Heart right ventricle (tissue), 16 donors: ENCODE results near the gene PRC1. TPM values are rescaled to one million over a fixed set of nuclear protein-coding genes. Genes with fewer than 3 reads are reported as not detected.
"Not testable (repeated sequence)": the region's sequence is repeated elsewhere in the genome, so short reads cannot be mapped to it uniquely, and the experiment has no call there.

Source experiments
- ATAC-seq, 8 donors: fragments of 200-7000 bp; cut with Tn5 transposase; one replicate each; pipeline ENCODE4 v1.9.1; 2020; ENCODE audit warnings: mild to moderate bottlenecking in 8 of 8, moderate library complexity in 8 of 8, moderate number of reproducible peaks in 1 of 8
- DNase-seq, 2 donors: peaks; one replicate each; pipeline ENCODE4 v3.0.0-alpha.2; 2020
- H3K27ac ChIP-seq, 10 donors: fragments of 200-600 bp; sonication (generic) in 2 of 10; one replicate each; pipeline versions ENCODE4 v1.5.0 to v1.8.0; 2020 to 2022; ENCODE audit warnings: mild to moderate bottlenecking in 3 of 10
- H3K27me3 ChIP-seq, 7 donors: fragments of 200-600 bp; one replicate each; pipeline ENCODE4 v1.8.0; 2021 to 2022; ENCODE audit warnings: mild to moderate bottlenecking in 2 of 7
- H3K36me3 ChIP-seq, 9 donors: fragments of 200-600 bp; sonication (generic) in 1 of 9; one replicate each; pipeline versions ENCODE4 v1.5.0 to v1.8.0; 2020 to 2022; ENCODE audit warnings: mild to moderate bottlenecking in 2 of 9
- H3K4me1 ChIP-seq, 9 donors: fragments of 200-600 bp; sonication (generic) in 1 of 9; one replicate each; pipeline versions ENCODE4 v1.5.0 to v1.8.0; 2020 to 2022; ENCODE audit warnings: mild to moderate bottlenecking in 4 of 9
- H3K4me3 ChIP-seq, 10 donors: fragments of 200-600 bp; sonication (generic) in 2 of 10; one replicate each; pipeline versions ENCODE4 v1.5.0 to v1.8.0; 2020 to 2022; ENCODE audit warnings: mild to moderate bottlenecking in 7 of 10, moderate library complexity in 2 of 10
- H3K9me3 ChIP-seq, 11 donors: fragments of 200-600 bp in 10 of 11; sonication (generic) in 2 of 11; one replicate each; pipeline versions ENCODE4 v1.5.0 to v1.8.0; 2013 to 2022; ENCODE audit warnings: mild to moderate bottlenecking in 2 of 11, control low read depth in 1 of 11, moderate library complexity in 1 of 11
- WGBS, 2 donors: extraction: QIAGEN DNeasy Blood & Tissue Kit; methylation state at CpG; one replicate each; pipeline ENCODE4 v1.1.7; 2013; ENCODE audit warnings: inconsistent platforms in 1 of 2; 5-methylcytosine and 5-hydroxymethylcytosine counted together
- intact Hi-C, 10 donors: fragments of 100-400 bp; cut with DNase I; formaldehyde crosslinking; loops; one replicate each; pipeline versions ENCODE4 v1.11.1 to v1.14.2; 2022
- polyA plus RNA-seq, 2 donors: library from polyadenylated mRNA; stranded (reverse); fragments of 200-250 nt; gene quantifications; one replicate each; pipeline ENCODE4 v1.2.3, GENCODE V29; 2013
- total RNA-seq, 10 donors: library from RNA; stranded (reverse); fragmentation: NEBNext Ultra II Directional in 3 of 10; extraction: Animal tissue kit (Norgen Biotek cat#: 25700) in 3 of 10; gene quantifications; one replicate each; pipeline versions ENCODE4 v1.2.1 to v1.2.4, GENCODE V29; 2021 to 2023
- TF ChIP-seq, protein P1 (sequence below), 9 donors: fragments of 200-600 bp; sonication (generic) in 2 of 9; IDR thresholded peaks; one replicate each; pipeline versions ENCODE4 v1.5.0 to v1.8.0; 2021 to 2022; ENCODE audit warnings: antibody characterized with exemption in 9 of 9, mild to moderate bottlenecking in 5 of 9, moderate library complexity in 1 of 9
- donor health status: Arrhythmogenic right ventricular cardiomyopathy.
- donor health status: ischemic (EF 13 %, LVEDD 7.1; RV severe dilation, severe dysfunction).
- donor health status: healthy with polysubstance abuse.
- donor health status: DM: no; HTN: yes; CAD: no.
- donor health status: DM: no; HTN: no; CAD: no.
- donor health status: ischemic (EF 25% LVEDD 6.9; RV normal size, moderate dysfunction).
- donor health status: ischemic (EF 25% LVEDD 5.7; RV mildly dilated, moderate dysfunction).
- donor health status: healthy.
- donor health status: DM: yes; HTN: yes; CAD: no.
- donor health status: Ischemic cardiomyopathy.
- donor health status: ischemic (EF 35%, LVEDD 5.7; RV mildly dilated, moderate dysfunction).
- donor health status: nonischemic (EF 11% LVEDD 7.7; RV severe dilation, severe dysfunction).
- donor health status: DM: yes; HTN: yes; CAD: no.
- donor health status: PGD.
- donor health status: ischemic (EF 29% LVEDD 5.4; RV normal size, mild dysfunction).
- donor health status: nonischemic (EF 23%, LVEDD 6.1; RV moderate dilation, normal function).

Gene PRC1
- total and polyA plus RNA-seq, 12 donors = 2.1 to 16.2 (median 4.6) TPM

- no peaks in the 10 kb centered on the region for H3K9me3 ChIP-seq
- peaks cover 0 to 30% (median 21%) of the 10 kb centered on the region in 9 donors for H3K4me1 ChIP-seq
- TF ChIP-seq, protein P1, sequence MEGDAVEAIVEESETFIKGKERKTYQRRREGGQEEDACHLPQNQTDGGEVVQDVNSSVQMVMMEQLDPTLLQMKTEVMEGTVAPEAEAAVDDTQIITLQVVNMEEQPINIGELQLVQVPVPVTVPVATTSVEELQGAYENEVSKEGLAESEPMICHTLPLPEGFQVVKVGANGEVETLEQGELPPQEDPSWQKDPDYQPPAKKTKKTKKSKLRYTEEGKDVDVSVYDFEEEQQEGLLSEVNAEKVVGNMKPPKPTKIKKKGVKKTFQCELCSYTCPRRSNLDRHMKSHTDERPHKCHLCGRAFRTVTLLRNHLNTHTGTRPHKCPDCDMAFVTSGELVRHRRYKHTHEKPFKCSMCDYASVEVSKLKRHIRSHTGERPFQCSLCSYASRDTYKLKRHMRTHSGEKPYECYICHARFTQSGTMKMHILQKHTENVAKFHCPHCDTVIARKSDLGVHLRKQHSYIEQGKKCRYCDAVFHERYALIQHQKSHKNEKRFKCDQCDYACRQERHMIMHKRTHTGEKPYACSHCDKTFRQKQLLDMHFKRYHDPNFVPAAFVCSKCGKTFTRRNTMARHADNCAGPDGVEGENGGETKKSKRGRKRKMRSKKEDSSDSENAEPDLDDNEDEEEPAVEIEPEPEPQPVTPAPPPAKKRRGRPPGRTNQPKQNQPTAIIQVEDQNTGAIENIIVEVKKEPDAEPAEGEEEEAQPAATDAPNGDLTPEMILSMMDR (IDR thresholded peaks at IDR 0.05) = no peak
- H3K27me3 ChIP-seq = no peaks in the 10 kb centered on the region
- DNase-seq (no peak), ATAC-seq (no peak)
- no peak overlapping the region for H3K4me3 ChIP-seq
- WGBS, 2 donors = 60 to 61% methylated on average over 3 of the region's 3 CpGs
- no peak overlapping the region for H3K27ac ChIP-seq
- H3K36me3 ChIP-seq = peaks cover 0 to 48% (median 10%) of the 10 kb centered on the region in 9 donors
- intact Hi-C loops = no loop called here
These were observed 23.8 kb upstream of the PRC1 start for GRCh38 chr15:91018158-91018557.

DNA sequence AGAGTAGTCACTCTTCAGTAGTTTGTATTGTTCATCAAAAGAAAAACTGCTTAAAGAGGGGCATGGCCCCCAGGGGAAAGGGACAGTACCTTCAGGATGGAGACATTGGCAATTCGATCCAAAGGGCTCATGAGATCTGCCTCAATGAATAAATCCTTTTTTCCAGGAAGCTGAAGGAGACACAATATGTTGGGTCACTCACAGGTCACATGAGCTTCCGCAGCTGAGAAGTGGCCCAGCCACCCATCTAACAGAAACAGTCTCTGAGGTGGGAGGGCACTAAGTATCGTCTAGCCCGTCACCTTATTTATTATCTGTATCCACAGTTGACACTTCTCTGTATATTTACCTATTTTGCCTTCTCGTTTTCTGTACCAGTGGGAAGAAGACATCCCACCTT, 23.4 kb upstream of the PRC1 start:
- Histone ChIP-seq H3K4me3 (no peak overlapping the region), H3K27ac (no peak overlapping the region), H3K4me1 (peaks cover 0 to 25% (median 18%) of the 10 kb centered on the region in 9 donors), H3K9me3 (no peaks in the 10 kb centered on the region), H3K36me3 (peaks cover 0 to 53% (median 11%) of the 10 kb centered on the region in 9 donors), H3K27me3 (no peaks in the 10 kb centered on the region)
- no peak for DNase-seq
- no peak for ATAC-seq
- 76 to 77% methylated on average over 5 of the region's 5 CpGs for WGBS, 2 donors
- intact Hi-C loops = no loop called here
- TF ChIP-seq, protein P1 (IDR thresholded peaks at IDR 0.05) = no peak

- DNase-seq, H3K4me1 ChIP-seq, intact Hi-C loops, H3K27ac ChIP-seq, ATAC-seq, H3K27me3 ChIP-seq, H3K4me3 ChIP-seq, H3K9me3 ChIP-seq: not testable (repeated sequence)
- H3K36me3 ChIP-seq = peaks cover 0 to 93% (median 45%) of the 10 kb centered on the region in 9 donors
- WGBS, 2 donors = 95 to 99% methylated on average over 10 of the region's 10 CpGs
These were observed 19.4 kb upstream of the PRC1 start for GRCh38 chr15:91013701-91014100.

- H3K9me3 ChIP-seq = no peaks in the 10 kb centered on the region
- intact Hi-C loops = no loop called here
- no peak overlapping the region for H3K4me3 ChIP-seq
- TF ChIP-seq, protein P1 (IDR thresholded peaks at IDR 0.05) = no peak
- no peak overlapping the region for H3K27ac ChIP-seq
- H3K4me1 ChIP-seq = no peaks in the 10 kb centered on the region
- ATAC-seq = no peak
- no peaks in the 10 kb centered on the region for H3K27me3 ChIP-seq
- peaks cover 0 to 100% (median 72%) of the 10 kb centered on the region in 9 donors for H3K36me3 ChIP-seq
- DNase-seq = no peak
- WGBS, 2 donors = 97% methylated on average over 3 of the region's 3 CpGs
These were observed 12.9 kb upstream of the PRC1 start for GRCh38 chr15:91007266-91007665.

GRCh38 chr15:91001209-91001608, 6.9 kb upstream of the PRC1 start:
- H3K4me1 ChIP-seq = no peaks in the 10 kb centered on the region
- H3K36me3 ChIP-seq = peaks cover 0 to 96% (median 64%) of the 10 kb centered on the region in 9 donors
- H3K27ac ChIP-seq = no peak overlapping the region
- intact Hi-C loops = no loop called here
- no peak overlapping the region for H3K4me3 ChIP-seq
- ATAC-seq (no peak), DNase-seq (no peak)
- WGBS, 2 donors = 92 to 97% methylated on average over 3 of the region's 3 CpGs
- H3K27me3 ChIP-seq = no peaks in the 10 kb centered on the region
- TF ChIP-seq, protein P1 (IDR thresholded peaks at IDR 0.05) = no peak
- no peaks in the 10 kb centered on the region for H3K9me3 ChIP-seq
